HepG2 (cell line): ENCODE measurements around the gene ZFAND2B. TPM values are rescaled to one million over a fixed set of nuclear protein-coding genes. Genes with fewer than 3 reads are reported as not detected.

Source experiments
- ATAC-seq: fragments of 200-7000 bp; cut with Tn5 transposase; 3 replicates; pipeline ENCODE4 v1.9.1; 2020; ENCODE audit warnings: mild to moderate bottlenecking, moderate library complexity
- BruUV-seq: library from RNA; stranded (reverse); fragments of 400-500 nt; replicated peaks from 2 replicates; lab custom pipeline; 2021; lab: Mats Ljungman, UMichigan
- CTCF ChIA-PET: fragments of 300-600 bp; formaldehyde crosslinking; extraction: SDS; loops from one replicate; lab custom pipeline; 2021; ENCODE audit warnings: low total read pairs, inconsistent platforms, low intra/inter-chr PET ratio; lab: Yijun Ruan, JAX
- POLR2A ChIA-PET: fragments of 350-600 bp; sonication (Branson Sonifier 250); formaldehyde crosslinking; loops from one replicate; lab custom pipeline; 2020; ENCODE audit warnings: antibody characterized with exemption, inconsistent platforms; lab: Yijun Ruan, JAX
- DNase-seq: peaks from one replicate; pipeline ENCODE4 v3.0.0-alpha.2; 2015; ENCODE audit warnings: low spot score
- FAIRE-seq: peaks from 3 replicates; lab custom pipeline; 2011; peaks lifted over from hg19 to GRCh38; lab: Jason Lieb, UNC
- H2AFZ ChIP-seq: one replicate; pipeline ENCODE4 v1.6.1; 2011; ENCODE audit warnings: low read length, inconsistent platforms
- H3K27ac ChIP-seq: fragments of 300-600 bp; 3 replicates; pipeline ENCODE4 v1.8.0; 2011; ENCODE audit warnings: mixed run types, mild to moderate bottlenecking, mixed read lengths, low read length, inconsistent platforms; ENCODE audit not compliant: insufficient read depth; ENCODE audit errors: extremely low read length
- H3K27me3 ChIP-seq, 2 experiments: fragments of 200-600 bp in 1 of 2; 2 replicates in 1 of 2; 3 replicates in 1 of 2; pipeline versions ENCODE4 v1.6.0 to v1.8.0; 2011; ENCODE audit warnings: low read length in 2 of 2, mild to moderate bottlenecking in 2 of 2, moderate library complexity in 2 of 2, inconsistent platforms in 1 of 2; ENCODE audit not compliant: insufficient read depth in 2 of 2, control insufficient read depth in 1 of 2
- H3K36me3 ChIP-seq, 2 experiments: fragments of 200-600 bp in 1 of 2; replicated peaks in 1 of 2; 2 replicates in 1 of 2; 3 replicates in 1 of 2; pipeline versions ENCODE4 v1.5.1 to v1.8.0; 2011; ENCODE audit warnings: low read length in 2 of 2, inconsistent platforms in 1 of 2; ENCODE audit not compliant: insufficient read depth in 2 of 2, control insufficient read depth in 1 of 2
- H3K4me1 ChIP-seq: 2 replicates; pipeline ENCODE4 v1.5.1; 2012; ENCODE audit warnings: low read length, inconsistent platforms; ENCODE audit not compliant: insufficient read depth
- H3K4me2 ChIP-seq: 2 replicates; pipeline ENCODE4 v1.6.0; 2011; ENCODE audit warnings: low read depth, low read length, inconsistent platforms
- H3K4me3 ChIP-seq, 3 experiments: fragments of 200-600 bp in 1 of 3; sonication (generic), shearing (Covaris generic) in 1 of 3; replicated peaks in 1 of 3; 2 replicates each; pipeline ENCODE4 v1.5.1; 2011 to 2016; ENCODE audit warnings: low read length in 3 of 3, inconsistent platforms in 2 of 3, low read depth in 2 of 3, mild to moderate bottlenecking in 2 of 3, control low read depth in 1 of 3, mixed read lengths in 1 of 3; ENCODE audit not compliant: insufficient read depth in 1 of 3
- H3K79me2 ChIP-seq: one replicate; pipeline ENCODE4 v1.6.1; 2011; ENCODE audit warnings: low read length, inconsistent platforms; ENCODE audit not compliant: insufficient read depth
- H3K9ac ChIP-seq: 2 replicates; pipeline ENCODE4 v1.6.0; 2011; ENCODE audit warnings: mild to moderate bottlenecking, low read depth, low read length, inconsistent platforms; ENCODE audit not compliant: insufficient read depth
- H3K9me3 ChIP-seq: 2 replicates; pipeline ENCODE4 v1.5.1; 2012; ENCODE audit warnings: mild to moderate bottlenecking, low read length
- H4K20me1 ChIP-seq: 2 replicates; pipeline ENCODE4 v1.6.0; 2011; ENCODE audit warnings: inconsistent platforms, mild to moderate bottlenecking, low read length, moderate library complexity; ENCODE audit not compliant: insufficient read depth
- HNF4A ChIP-seq: sonication (generic); formaldehyde crosslinking; IDR thresholded peaks from 2 replicates; pipeline ENCODE4 v1.4.0; 2020; ENCODE audit warnings: missing genetic modification reagents
- HOXA5 ChIP-seq: sonication (generic); formaldehyde crosslinking; IDR thresholded peaks from 2 replicates; pipeline ENCODE4 v1.4.0; 2020; ENCODE audit warnings: missing genetic modification reagents
- SIX1 ChIP-seq: sonication (generic); formaldehyde crosslinking; IDR thresholded peaks from 2 replicates; pipeline ENCODE4 v1.4.0; 2020; ENCODE audit warnings: missing genetic modification reagents, borderline replicate concordance
- SIX4 ChIP-seq: sonication (generic); formaldehyde crosslinking; IDR thresholded peaks from 2 replicates; pipeline ENCODE4 v1.4.0; 2020; ENCODE audit warnings: missing genetic modification reagents
- SMYD3 ChIP-seq: sonication (generic); formaldehyde crosslinking; IDR thresholded peaks from 2 replicates; pipeline ENCODE4 v1.8.1; 2023; ENCODE audit warnings: mild to moderate bottlenecking, missing genetic modification reagents
- ZBTB8A ChIP-seq: sonication (generic); formaldehyde crosslinking; IDR thresholded peaks from 2 replicates; pipeline ENCODE4 v1.4.0; 2020; ENCODE audit warnings: mild to moderate bottlenecking, low read depth, missing genetic modification reagents, borderline replicate concordance
- ZEB1 ChIP-seq: IDR thresholded peaks from 2 replicates; pipeline ENCODE4 v1.6.1; 2012; ENCODE audit warnings: mild to moderate bottlenecking, low read depth, inconsistent platforms; ENCODE audit not compliant: insufficient replicate concordance
- ZMYM2 ChIP-seq: sonication (generic); formaldehyde crosslinking; IDR thresholded peaks from 2 replicates; pipeline ENCODE4 v1.8.0; 2022; ENCODE audit warnings: mild to moderate bottlenecking, missing genetic modification reagents
- ZNF138 ChIP-seq: sonication (generic); formaldehyde crosslinking; IDR thresholded peaks from 2 replicates; pipeline ENCODE4 v1.5.0; 2020; ENCODE audit warnings: mild to moderate bottlenecking, low read depth, missing genetic modification reagents
- ZNF343 ChIP-seq: sonication (generic); formaldehyde crosslinking; IDR thresholded peaks from 2 replicates; pipeline ENCODE4 v1.4.0; 2020; ENCODE audit warnings: mild to moderate bottlenecking, missing genetic modification reagents
- WGBS: methylation state at CpG from one replicate; pipeline ENCODE4 v1.1.6; 2017; ENCODE audit warnings: low lambda C conversion rate; 5-methylcytosine and 5-hydroxymethylcytosine counted together
- in situ Hi-C: cut with HindIII; loops from 2 replicates; pipeline ENCODE4 v1.10.0; 2017; ENCODE audit warnings: low pct_unique_long_range_greater_than_20kb; ENCODE audit not compliant: extremely low pct_ligation_motif_present
- intact Hi-C: fragments of 100-400 bp; cut with micrococcal nuclease; formaldehyde crosslinking; loops from one replicate; pipeline ENCODE4 v1.10.0; 2022; ENCODE audit not compliant: unreplicated experiment
- polyA plus RNA-seq, 8 experiments: library from polyadenylated mRNA; depleted of rRNA in 3 of 8; stranded (reverse) in 7 of 8; unstranded in 1 of 8; fragments of >200 nt; fragmentation: Illumina TruSeq in 4 of 8; extraction: Trizol in 4 of 8; gene quantifications; 2 replicates each; pipeline versions ENCODE4 v1.2.1 to v1.2.3, GENCODE V29; 2011 to 2016; ENCODE audit warnings: low read depth in 4 of 8, missing spikeins in 1 of 8, mixed read lengths in 1 of 8; ENCODE audit not compliant: insufficient read depth in 1 of 8
- total RNA-seq, 5 experiments: library from RNA; depleted of rRNA; stranded (reverse); fragments of >200 nt; fragmentation: Illumina TruSeq; extraction: Trizol; gene quantifications; 2 replicates each; pipeline ENCODE4 v1.2.3, GENCODE V29; 2016; ENCODE audit warnings: low read depth in 1 of 5
- TF ChIP-seq, protein P1 (sequence below): sonication (generic); formaldehyde crosslinking; IDR thresholded peaks from 2 replicates; pipeline ENCODE4 v1.4.0; 2020; ENCODE audit warnings: missing genetic modification reagents; ENCODE audit errors: not compliant biosample characterization
- TF ChIP-seq, protein P2 (sequence below): sonication (generic); formaldehyde crosslinking; IDR thresholded peaks from 2 replicates; pipeline ENCODE4 v1.4.0; 2020; ENCODE audit warnings: mild to moderate bottlenecking, missing genetic modification reagents

Gene ZFAND2B
- total and polyA plus RNA-seq, 2 of the 13 experiments (the other 11 are each of a cell fraction or from before 2014, with no cell fraction given) = 53.3 to 115 TPM

DNA sequence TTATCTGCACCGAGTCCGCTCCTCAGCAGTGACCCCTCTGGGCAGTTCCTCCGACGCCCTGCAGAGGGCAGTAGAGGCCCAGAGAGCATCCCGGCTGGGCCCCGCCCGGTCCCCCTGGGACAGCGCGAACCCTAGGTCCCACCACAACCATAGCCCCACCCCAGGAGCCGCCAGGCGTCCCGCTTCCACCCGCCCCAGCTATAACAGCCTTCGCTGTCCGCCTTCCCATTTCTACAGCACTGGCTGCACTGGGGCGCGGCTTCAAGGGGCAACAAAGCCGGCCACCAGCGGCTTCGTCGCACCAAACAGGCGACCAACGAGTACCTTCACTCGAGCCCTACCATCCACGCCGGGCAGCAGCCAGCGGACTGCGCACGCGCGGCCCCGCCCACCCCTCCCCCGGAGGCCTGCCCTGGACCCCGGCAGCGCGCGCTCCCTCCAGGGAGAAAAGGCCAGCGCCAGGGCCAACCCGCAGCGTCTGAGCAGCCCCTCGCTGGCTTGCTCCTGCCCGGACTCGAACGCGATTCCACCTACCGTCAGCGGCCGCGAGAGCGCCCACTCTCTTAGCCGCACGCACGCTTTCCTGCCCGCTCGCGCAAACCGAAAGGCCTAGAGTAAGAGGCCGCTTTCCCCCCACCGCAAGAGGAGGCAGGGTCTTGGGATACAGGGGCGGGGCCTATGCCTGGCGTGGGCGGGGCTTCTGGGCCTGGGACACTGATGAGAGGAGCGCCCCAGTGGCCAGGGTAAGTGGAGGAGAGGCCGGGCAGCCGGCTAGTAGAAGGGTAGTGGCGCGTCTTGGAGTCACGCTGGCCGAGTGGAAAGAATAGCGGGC is 46.2 kb upstream of the ZFAND2B start, which contains the start of gene NHEJ1 (continued):
- TF ChIP-seq, protein P1, sequence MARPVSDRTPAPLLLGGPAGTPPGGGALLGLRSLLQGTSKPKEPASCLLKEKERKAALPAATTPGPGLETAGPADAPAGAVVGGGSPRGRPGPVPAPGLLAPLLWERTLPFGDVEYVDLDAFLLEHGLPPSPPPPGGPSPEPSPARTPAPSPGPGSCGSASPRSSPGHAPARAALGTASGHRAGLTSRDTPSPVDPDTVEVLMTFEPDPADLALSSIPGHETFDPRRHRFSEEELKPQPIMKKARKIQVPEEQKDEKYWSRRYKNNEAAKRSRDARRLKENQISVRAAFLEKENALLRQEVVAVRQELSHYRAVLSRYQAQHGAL (CRISPR knock-in tag) = peak; percentile 11

DNA sequence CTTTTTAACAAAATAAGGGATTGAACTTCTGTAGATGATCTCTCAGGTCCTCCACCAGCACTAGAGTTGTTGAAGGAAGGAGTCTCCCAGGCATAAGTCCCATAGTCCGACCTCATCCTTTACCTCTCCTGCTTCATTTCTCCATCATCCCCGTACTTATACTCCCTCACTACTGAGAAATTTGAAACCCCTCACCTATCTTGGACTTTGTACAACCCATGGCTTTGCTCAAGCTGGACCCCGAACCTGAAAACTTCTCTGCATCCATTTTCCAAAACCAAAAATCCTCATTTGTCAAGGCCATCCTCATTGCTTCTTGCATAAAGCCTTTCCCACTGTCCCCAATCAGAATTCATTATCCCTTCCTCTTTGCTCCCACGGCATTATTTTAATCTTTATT is 45.5 kb upstream of the ZFAND2B start:
- H3K36me3 ChIP-seq = peaks cover 4 to 17% of the 10 kb centered on the region in 2 experiments
- ChIA-PET POLR2A (interaction anchor here (2.9 to 3.7 kb wide), 2 partner anchors 15 to 50 kb away, joined by 13 to 14 read pairs; partner anchors contain the start of gene CNPPD1), CTCF (interaction anchor here (0.8 to 4.4 kb wide), 6 partner anchors 17 to 191 kb away, joined by 3 to 50 read pairs (median 13); partner anchors contain the start of gene RETREG2)
- DNase-seq = peak; percentile 24
- H2AFZ ChIP-seq = no peak overlapping the region
- no peaks in the 10 kb centered on the region for H3K9me3 ChIP-seq
- intact Hi-C loops = loop anchor here (2.0 kb wide), 1 partner anchor 58 kb away; the partner anchor contains the start of gene ABCB6
- H4K20me1 ChIP-seq = no peaks in the 10 kb centered on the region
- no peak; the same call in 2 of the 3 replicates for ATAC-seq
- peaks cover 18% of the 10 kb centered on the region for H3K4me1 ChIP-seq
- peak overlapping the region; percentile 76 to 94 (median 86) for H3K4me3 ChIP-seq
- no peak overlapping the region for H3K27ac ChIP-seq
- no peak for FAIRE-seq
- no peaks in the 10 kb centered on the region for H3K27me3 ChIP-seq
- H3K9ac ChIP-seq = peak overlapping the region; percentile 86; the same call in 1 of the 2 replicates
- no TSS peak for BruUV-seq
- H3K79me2 ChIP-seq = no peaks in the 10 kb centered on the region
- TF ChIP-seq ZMYM2 (CRISPR knock-in tag) (no peak), SIX1 (CRISPR knock-in tag) (peak; percentile 52; the same call in 1 of the 2 replicates), ZNF343 (CRISPR knock-in tag) (peak; percentile 13; the same call in 1 of the 2 replicates), HNF4A (peak; percentile 57), HOXA5 (CRISPR knock-in tag) (no peak), ZBTB8A (0 out of 2 replicates have a peak, but pooled peaks have one; percentile 11), ZNF138 (CRISPR knock-in tag) (no peak), SMYD3 (CRISPR knock-in tag) (no peak), ZEB1 (no peak), SIX4 (CRISPR knock-in tag) (peak; percentile 30; the same call in 1 of the 2 replicates)
- TF ChIP-seq, protein P2, sequence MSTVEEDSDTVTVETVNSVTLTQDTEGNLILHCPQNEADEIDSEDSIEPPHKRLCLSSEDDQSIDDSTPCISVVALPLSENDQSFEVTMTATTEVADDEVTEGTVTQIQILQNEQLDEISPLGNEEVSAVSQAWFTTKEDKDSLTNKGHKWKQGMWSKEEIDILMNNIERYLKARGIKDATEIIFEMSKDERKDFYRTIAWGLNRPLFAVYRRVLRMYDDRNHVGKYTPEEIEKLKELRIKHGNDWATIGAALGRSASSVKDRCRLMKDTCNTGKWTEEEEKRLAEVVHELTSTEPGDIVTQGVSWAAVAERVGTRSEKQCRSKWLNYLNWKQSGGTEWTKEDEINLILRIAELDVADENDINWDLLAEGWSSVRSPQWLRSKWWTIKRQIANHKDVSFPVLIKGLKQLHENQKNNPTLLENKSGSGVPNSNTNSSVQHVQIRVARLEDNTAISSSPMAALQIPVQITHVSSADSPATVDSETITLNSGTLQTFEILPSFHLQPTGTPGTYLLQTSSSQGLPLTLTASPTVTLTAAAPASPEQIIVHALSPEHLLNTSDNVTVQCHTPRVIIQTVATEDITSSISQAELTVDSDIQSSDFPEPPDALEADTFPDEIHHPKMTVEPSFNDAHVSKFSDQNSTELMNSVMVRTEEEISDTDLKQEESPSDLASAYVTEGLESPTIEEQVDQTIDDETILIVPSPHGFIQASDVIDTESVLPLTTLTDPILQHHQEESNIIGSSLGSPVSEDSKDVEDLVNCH (CRISPR knock-in tag) = peak; percentile 78; the same call in 1 of the 2 replicates
- TF ChIP-seq, all 625 proteins: peak for 6
- WGBS = 13% methylated on average over 4 of the region's 4 CpGs
- in situ Hi-C loops = no loop called here
- H3K4me2 ChIP-seq = peak overlapping the region; percentile 97
